ENCODE data around the gene GFY. TPM values are rescaled to one million over a fixed set of nuclear protein-coding genes. Genes with fewer than 3 reads are reported as not detected.

The GFY gene
- polyA plus RNA-seq, 1 donor from 2014 or later: not detected

- Histone ChIP-seq H3K36me3 (ENCODE audit: insufficient read depth, low read length) (no peaks in the 10 kb centered on the region), H3K9me3 (ENCODE audit: low read length) (no peaks in the 10 kb centered on the region), H3F3A (ENCODE audit: insufficient read depth, low read length, poor library complexity, severe bottlenecking) (peaks cover 5% of the 10 kb centered on the region), H2AFZ (ENCODE audit: low read depth, low read length) (no peak overlapping the region), H3K4me3 (ENCODE audit: low read length) (no peak overlapping the region), H3K79me2 (replicated peaks; ENCODE audit: insufficient read depth, low read length) (peaks cover 2% of the 10 kb centered on the region), H4K20me1 (ENCODE audit: insufficient read depth) (no peaks in the 10 kb centered on the region), H3K9ac (ENCODE audit: low read length) (no peak overlapping the region), H3K9me2 (ENCODE audit: insufficient read depth, low read length) (no peaks in the 10 kb centered on the region), H3K27ac (ENCODE audit: low read length) (no peak overlapping the region), H3K27me3 (ENCODE audit: insufficient read depth, low read depth, low read length) (no peaks in the 10 kb centered on the region), H3K4me2 (ENCODE audit: low read length) (no peak overlapping the region)
- TF ChIP-seq TAF1 (IDR thresholded peaks at IDR 0.05; ENCODE audit: low read depth): no peak
- TF ChIP-seq POLR2AphosphoS5 (IDR thresholded peaks at IDR 0.05): no peak
- TF ChIP-seq RAD21 (conservative IDR thresholded peaks at IDR 0.05): no peak
- TF ChIP-seq EP300 (conservative IDR thresholded peaks at IDR 0.05; ENCODE audit: poor library complexity, severe bottlenecking): no peak
- TF ChIP-seq SMC3 (conservative IDR thresholded peaks at IDR 0.05; ENCODE audit: poor library complexity): no peak
- no peak for TF ChIP-seq EZH2 (IDR thresholded peaks at IDR 0.05; ENCODE audit: borderline replicate concordance, insufficient read depth, low read length, poor library complexity, severe bottlenecking)
- no peak for TF ChIP-seq MXI1 (conservative IDR thresholded peaks at IDR 0.05; ENCODE audit: poor library complexity, severe bottlenecking)
- TF ChIP-seq, protein P1, sequence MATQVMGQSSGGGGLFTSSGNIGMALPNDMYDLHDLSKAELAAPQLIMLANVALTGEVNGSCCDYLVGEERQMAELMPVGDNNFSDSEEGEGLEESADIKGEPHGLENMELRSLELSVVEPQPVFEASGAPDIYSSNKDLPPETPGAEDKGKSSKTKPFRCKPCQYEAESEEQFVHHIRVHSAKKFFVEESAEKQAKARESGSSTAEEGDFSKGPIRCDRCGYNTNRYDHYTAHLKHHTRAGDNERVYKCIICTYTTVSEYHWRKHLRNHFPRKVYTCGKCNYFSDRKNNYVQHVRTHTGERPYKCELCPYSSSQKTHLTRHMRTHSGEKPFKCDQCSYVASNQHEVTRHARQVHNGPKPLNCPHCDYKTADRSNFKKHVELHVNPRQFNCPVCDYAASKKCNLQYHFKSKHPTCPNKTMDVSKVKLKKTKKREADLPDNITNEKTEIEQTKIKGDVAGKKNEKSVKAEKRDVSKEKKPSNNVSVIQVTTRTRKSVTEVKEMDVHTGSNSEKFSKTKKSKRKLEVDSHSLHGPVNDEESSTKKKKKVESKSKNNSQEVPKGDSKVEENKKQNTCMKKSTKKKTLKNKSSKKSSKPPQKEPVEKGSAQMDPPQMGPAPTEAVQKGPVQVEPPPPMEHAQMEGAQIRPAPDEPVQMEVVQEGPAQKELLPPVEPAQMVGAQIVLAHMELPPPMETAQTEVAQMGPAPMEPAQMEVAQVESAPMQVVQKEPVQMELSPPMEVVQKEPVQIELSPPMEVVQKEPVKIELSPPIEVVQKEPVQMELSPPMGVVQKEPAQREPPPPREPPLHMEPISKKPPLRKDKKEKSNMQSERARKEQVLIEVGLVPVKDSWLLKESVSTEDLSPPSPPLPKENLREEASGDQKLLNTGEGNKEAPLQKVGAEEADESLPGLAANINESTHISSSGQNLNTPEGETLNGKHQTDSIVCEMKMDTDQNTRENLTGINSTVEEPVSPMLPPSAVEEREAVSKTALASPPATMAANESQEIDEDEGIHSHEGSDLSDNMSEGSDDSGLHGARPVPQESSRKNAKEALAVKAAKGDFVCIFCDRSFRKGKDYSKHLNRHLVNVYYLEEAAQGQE (IDR thresholded peaks at IDR 0.05; ENCODE audit: borderline replicate concordance): no peak
- TF ChIP-seq, protein P2, sequence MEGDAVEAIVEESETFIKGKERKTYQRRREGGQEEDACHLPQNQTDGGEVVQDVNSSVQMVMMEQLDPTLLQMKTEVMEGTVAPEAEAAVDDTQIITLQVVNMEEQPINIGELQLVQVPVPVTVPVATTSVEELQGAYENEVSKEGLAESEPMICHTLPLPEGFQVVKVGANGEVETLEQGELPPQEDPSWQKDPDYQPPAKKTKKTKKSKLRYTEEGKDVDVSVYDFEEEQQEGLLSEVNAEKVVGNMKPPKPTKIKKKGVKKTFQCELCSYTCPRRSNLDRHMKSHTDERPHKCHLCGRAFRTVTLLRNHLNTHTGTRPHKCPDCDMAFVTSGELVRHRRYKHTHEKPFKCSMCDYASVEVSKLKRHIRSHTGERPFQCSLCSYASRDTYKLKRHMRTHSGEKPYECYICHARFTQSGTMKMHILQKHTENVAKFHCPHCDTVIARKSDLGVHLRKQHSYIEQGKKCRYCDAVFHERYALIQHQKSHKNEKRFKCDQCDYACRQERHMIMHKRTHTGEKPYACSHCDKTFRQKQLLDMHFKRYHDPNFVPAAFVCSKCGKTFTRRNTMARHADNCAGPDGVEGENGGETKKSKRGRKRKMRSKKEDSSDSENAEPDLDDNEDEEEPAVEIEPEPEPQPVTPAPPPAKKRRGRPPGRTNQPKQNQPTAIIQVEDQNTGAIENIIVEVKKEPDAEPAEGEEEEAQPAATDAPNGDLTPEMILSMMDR (IDR thresholded peaks at IDR 0.05; ENCODE audit: poor library complexity, severe bottlenecking): no peak
These were observed 30.6 kb downstream of the GFY start for GRCh38 chr19:49455773-49456172.

DNA sequence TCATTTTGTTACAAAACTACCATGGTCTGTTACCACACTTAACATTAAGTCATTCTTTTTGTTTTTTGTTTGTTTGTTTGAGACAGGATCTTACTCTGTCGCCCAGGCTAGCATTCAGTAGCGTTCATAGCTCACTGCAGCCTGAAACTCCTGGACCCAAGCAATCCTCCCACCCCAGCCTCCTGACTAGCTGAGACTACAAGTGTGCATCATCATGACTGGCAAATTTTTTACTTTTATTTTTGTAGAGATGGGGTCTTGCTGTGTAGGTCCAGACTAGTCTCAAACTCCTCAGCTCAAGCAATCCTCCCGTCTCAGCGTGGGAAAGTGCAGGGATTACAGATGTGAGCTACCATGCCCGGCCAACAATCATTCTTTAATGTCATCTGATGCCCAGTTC is 31.1 kb downstream of the GFY start:
- Histone ChIP-seq H3F3A (ENCODE audit: insufficient read depth, low read length, poor library complexity, severe bottlenecking) (peaks cover 5% of the 10 kb centered on the region), H3K4me2 (ENCODE audit: low read length) (no peak overlapping the region), H3K9me3 (ENCODE audit: low read length) (no peaks in the 10 kb centered on the region), H3K9me2 (ENCODE audit: insufficient read depth, low read length) (no peaks in the 10 kb centered on the region), H3K4me3 (ENCODE audit: low read length) (no peak overlapping the region), H4K20me1 (ENCODE audit: insufficient read depth) (no peaks in the 10 kb centered on the region), H3K36me3 (ENCODE audit: insufficient read depth, low read length) (no peaks in the 10 kb centered on the region), H3K9ac (ENCODE audit: low read length) (no peak overlapping the region), H3K27me3 (ENCODE audit: insufficient read depth, low read depth, low read length) (no peaks in the 10 kb centered on the region), H2AFZ (ENCODE audit: low read depth, low read length) (no peak overlapping the region), H3K27ac (ENCODE audit: low read length) (no peak overlapping the region), H3K79me2 (replicated peaks; ENCODE audit: insufficient read depth, low read length) (no peaks in the 10 kb centered on the region)
- TF ChIP-seq TAF1 (IDR thresholded peaks at IDR 0.05; ENCODE audit: low read depth) (no peak), MXI1 (conservative IDR thresholded peaks at IDR 0.05; ENCODE audit: poor library complexity, severe bottlenecking) (no peak), RAD21 (conservative IDR thresholded peaks at IDR 0.05) (no peak), POLR2AphosphoS5 (IDR thresholded peaks at IDR 0.05) (no peak), SMC3 (conservative IDR thresholded peaks at IDR 0.05; ENCODE audit: poor library complexity) (no peak), EZH2 (IDR thresholded peaks at IDR 0.05; ENCODE audit: borderline replicate concordance, insufficient read depth, low read length, poor library complexity, severe bottlenecking) (no peak), EP300 (conservative IDR thresholded peaks at IDR 0.05; ENCODE audit: poor library complexity, severe bottlenecking) (no peak)
- TF ChIP-seq, protein P2 (IDR thresholded peaks at IDR 0.05; ENCODE audit: poor library complexity, severe bottlenecking): no peak
- TF ChIP-seq, protein P1 (IDR thresholded peaks at IDR 0.05; ENCODE audit: borderline replicate concordance): no peak
